Naive thymus-derived CD8-positive, alpha-beta T cell (primary cell): ENCODE measurements around the gene DIP2C. TPM values are rescaled to one million over a fixed set of nuclear protein-coding genes. Genes with fewer than 3 reads are reported as not detected.
"Not testable (repeated sequence)": the region's sequence is repeated elsewhere in the genome, so short reads cannot be mapped to it uniquely, and the experiment has no call there.

Experiments
- ATAC-seq, 2 donors: fragments of 150-1000 bp; cut with Tn5 transposase in 1 of 2; sonication (Bioruptor Pico), chemical (Tn5 transposase) in 1 of 2; 1 replicate in 1 of 2; 2 replicates in 1 of 2; pipeline ENCODE4 v1.10.0; 2021; ENCODE audit warnings: mild to moderate bottlenecking in 2 of 2, moderate library complexity in 2 of 2
- POLR2A ChIA-PET: fragments of 350-600 bp; sonication (Branson Sonifier 250); formaldehyde crosslinking; loops from one replicate; lab custom pipeline; 2021; ENCODE audit warnings: antibody characterized with exemption; lab: Charles Lee
- DNase-seq, 10 donors: peaks; one replicate each; pipeline versions ENCODE4 v3.0.0 to v3.0.0-alpha.2; 2020 to 2022
- H3K27ac Mint-ChIP-seq, 10 donors: one replicate each; pipeline ENCODE4 v1.8.0; 2020 to 2022; ENCODE audit warnings: mild to moderate bottlenecking in 10 of 10, mixed read lengths in 10 of 10, moderate library complexity in 4 of 10, inconsistent platforms in 1 of 10
- H3K27me3 Mint-ChIP-seq, 5 donors: one replicate each; pipeline ENCODE4 v1.8.0; 2021 to 2022; ENCODE audit warnings: mixed read lengths in 5 of 5
- H3K36me3 Mint-ChIP-seq, 3 donors: one replicate each; pipeline ENCODE4 v1.8.0; 2020 to 2022; ENCODE audit warnings: mixed read lengths in 3 of 3, mild to moderate bottlenecking in 2 of 3, inconsistent platforms in 1 of 3
- H3K4me1 Mint-ChIP-seq, 4 donors: one replicate each; pipeline ENCODE4 v1.8.0; 2021 to 2022; ENCODE audit warnings: mixed read lengths in 4 of 4
- H3K4me3 Mint-ChIP-seq, 10 donors: one replicate each; pipeline ENCODE4 v1.8.0; 2020 to 2022; ENCODE audit warnings: mild to moderate bottlenecking in 10 of 10, mixed read lengths in 10 of 10, moderate library complexity in 6 of 10, inconsistent platforms in 1 of 10
- H3K9me3 Mint-ChIP-seq, 9 donors: one replicate each; pipeline ENCODE4 v1.8.0; 2020 to 2022; ENCODE audit warnings: mixed read lengths in 9 of 9, mild to moderate bottlenecking in 3 of 9, inconsistent platforms in 1 of 9, moderate library complexity in 1 of 9
- polyA plus RNA-seq, 3 donors: library from polyadenylated mRNA; unstranded; fragments of 300-500 nt; fragmentation: Illumina TruSeq; gene quantifications; one replicate each; pipeline ENCODE4 v1.2.3, GENCODE V29; 2021
- total RNA-seq, 8 experiments: library from RNA in 2 of 8; stranded (reverse) in 2 of 8; gene quantifications; one replicate each; pipeline ENCODE4 v1.2.3 and lab custom pipeline; 2021 to 2026

The DIP2C gene
- total and polyA plus RNA-seq, 5 experiments from 2014 or later = 0.32 to 3.9 (median 1.2) TPM

GRCh38 chr10:425365-425764 is 264.1 kb downstream of the DIP2C start:
- H3K9me3 Mint-ChIP-seq, H3K27me3 Mint-ChIP-seq, H3K4me3 Mint-ChIP-seq, DNase-seq, ATAC-seq, POLR2A ChIA-PET, H3K36me3 Mint-ChIP-seq, H3K27ac Mint-ChIP-seq: not testable (repeated sequence)
- peaks cover 8 to 16% (median 10%) of the 10 kb centered on the region in 4 donors for H3K4me1 Mint-ChIP-seq

GRCh38 chr10:424724-425123 is 264.7 kb downstream of the DIP2C start:
- H3K36me3 Mint-ChIP-seq, ATAC-seq, H3K9me3 Mint-ChIP-seq, H3K27me3 Mint-ChIP-seq, H3K27ac Mint-ChIP-seq, POLR2A ChIA-PET, H3K4me3 Mint-ChIP-seq, DNase-seq: not testable (repeated sequence)
- peaks cover 8 to 16% (median 10%) of the 10 kb centered on the region in 4 donors for H3K4me1 Mint-ChIP-seq

- no peak for ATAC-seq
Observed at GRCh38 chr10:423178-423577, 266.3 kb downstream of the DIP2C start.

GRCh38 chr10:422675-423074 is 266.8 kb downstream of the DIP2C start:
- H3K27ac Mint-ChIP-seq = no peak overlapping the region
- peaks cover 0 to 10% (median 0%) of the 10 kb centered on the region in 3 donors for H3K36me3 Mint-ChIP-seq
- peaks cover 3 to 16% (median 9%) of the 10 kb centered on the region in 4 donors for H3K4me1 Mint-ChIP-seq
- no peaks in the 10 kb centered on the region for H3K9me3 Mint-ChIP-seq
- DNase-seq = no peak
- POLR2A ChIA-PET = no interaction called here
- ATAC-seq = no peak
- peaks cover 0 to 2% (median 0%) of the 10 kb centered on the region in 5 donors for H3K27me3 Mint-ChIP-seq
- H3K4me3 Mint-ChIP-seq = no peak overlapping the region

More at GRCh38 chr10:423178-423577, 266.3 kb downstream of the DIP2C start:
- Mint-ChIP-seq H3K4me1 (peaks cover 3 to 16% (median 9%) of the 10 kb centered on the region in 4 donors), H3K27me3 (peaks cover 0 to 2% (median 0%) of the 10 kb centered on the region in 5 donors), H3K27ac (no peak overlapping the region), H3K36me3 (peaks cover 0 to 10% (median 0%) of the 10 kb centered on the region in 3 donors), H3K4me3 (no peak overlapping the region), H3K9me3 (no peaks in the 10 kb centered on the region)
- DNase-seq = no peak
- POLR2A ChIA-PET = interaction anchor here (0.6 kb wide), 1 partner anchor 47 kb away, joined by 3 read pairs; no protein-coding TSS in a partner anchor

- peaks cover 0 to 10% (median 0%) of the 10 kb centered on the region in 3 donors for H3K36me3 Mint-ChIP-seq
- H3K27me3 Mint-ChIP-seq = peaks cover 0 to 2% (median 0%) of the 10 kb centered on the region in 5 donors
- no peak overlapping the region for H3K4me3 Mint-ChIP-seq
- H3K27ac Mint-ChIP-seq = peak overlapping the region in 1 of 10 donors; percentile 65
- H3K9me3 Mint-ChIP-seq = no peaks in the 10 kb centered on the region
- POLR2A ChIA-PET = no interaction called here
- no peak for ATAC-seq
- H3K4me1 Mint-ChIP-seq = peaks cover 3 to 14% (median 8%) of the 10 kb centered on the region in 4 donors
- DNase-seq = no peak
Observed at GRCh38 chr10:422241-422640, 267.2 kb downstream of the DIP2C start.

DNA sequence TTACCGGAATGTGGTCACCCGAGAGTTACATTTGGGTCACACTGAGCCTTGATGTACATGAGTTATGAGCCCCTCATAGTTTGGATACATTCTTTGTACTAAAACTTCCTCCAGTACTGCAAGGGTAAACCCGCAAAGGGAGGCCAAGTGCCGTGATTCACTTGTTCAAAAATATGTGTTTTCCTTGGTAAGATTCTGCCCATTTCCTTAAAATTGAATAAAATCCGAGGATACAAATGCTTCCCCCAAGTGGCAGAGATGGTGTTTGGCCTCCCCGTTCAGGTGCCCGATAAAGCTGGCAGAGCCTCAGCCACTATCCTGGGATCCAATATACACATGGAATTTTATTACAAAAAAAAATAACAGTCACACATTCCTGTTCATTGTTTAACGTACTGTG is 268.3 kb downstream of the DIP2C start:
- H3K36me3 Mint-ChIP-seq = peaks cover 0 to 14% (median 3%) of the 10 kb centered on the region in 3 donors
- H3K9me3 Mint-ChIP-seq = no peaks in the 10 kb centered on the region
- no peak for DNase-seq
- POLR2A ChIA-PET = no interaction called here
- H3K27me3 Mint-ChIP-seq = peaks cover 0 to 2% (median 0%) of the 10 kb centered on the region in 5 donors
- H3K27ac Mint-ChIP-seq = no peak overlapping the region
- no peak overlapping the region for H3K4me3 Mint-ChIP-seq
- H3K4me1 Mint-ChIP-seq = peaks cover 2 to 3% (median 2%) of the 10 kb centered on the region in 4 donors
- no peak for ATAC-seq

DNA sequence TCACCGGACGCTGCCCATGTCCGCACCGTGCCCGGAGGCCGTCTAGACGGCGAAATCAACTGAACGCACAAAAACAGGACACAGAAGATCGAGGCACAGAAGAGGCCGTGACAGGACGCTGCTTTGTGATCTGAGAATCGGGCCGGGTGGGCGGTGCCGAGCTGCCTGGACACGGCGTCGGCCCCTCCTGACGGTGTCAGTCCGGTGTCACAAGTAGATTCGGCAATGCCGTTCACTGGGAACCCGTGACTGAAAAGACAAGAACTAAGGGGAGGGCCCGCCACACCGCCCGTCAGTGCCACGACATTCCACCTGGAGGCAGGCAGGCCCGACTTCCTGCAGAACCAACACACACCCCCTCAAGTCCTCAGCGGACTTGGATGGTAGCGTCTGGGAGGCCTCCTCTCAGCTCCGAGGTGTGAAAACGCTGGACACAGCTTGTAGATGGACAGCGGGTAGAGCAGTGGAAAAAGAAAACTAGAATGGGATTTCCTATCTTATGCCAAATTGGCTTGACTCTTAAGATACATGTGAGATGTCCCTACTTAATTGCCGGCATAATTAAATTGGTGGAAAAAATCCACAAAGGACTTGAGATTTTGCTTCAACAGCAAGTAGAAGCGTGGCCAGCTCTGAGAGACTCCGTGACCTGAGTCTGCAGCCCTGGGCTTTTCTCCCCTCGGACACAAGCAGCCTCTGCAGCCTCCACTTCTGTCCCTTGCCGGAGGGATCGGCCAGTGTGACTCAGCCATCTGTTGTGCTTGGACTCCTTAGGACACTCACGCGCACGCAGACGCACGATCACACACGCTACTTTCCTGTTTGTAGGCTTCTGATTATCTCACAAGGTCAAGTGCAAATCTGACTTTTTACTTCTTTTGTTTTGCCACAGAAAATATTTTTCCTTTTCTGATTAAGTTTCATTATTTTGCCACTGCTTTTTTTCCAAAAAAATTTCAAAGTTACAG is 269.0 kb downstream of the DIP2C start:
- Mint-ChIP-seq H3K9me3 (no peaks in the 10 kb centered on the region), H3K36me3 (peaks cover 0 to 14% (median 3%) of the 10 kb centered on the region in 3 donors), H3K4me3 (no peak overlapping the region), H3K27me3 (peaks cover 0 to 2% (median 0%) of the 10 kb centered on the region in 5 donors), H3K27ac (no peak overlapping the region), H3K4me1 (peaks cover 0 to 3% (median 0%) of the 10 kb centered on the region in 4 donors)
- DNase-seq = no peak
- ATAC-seq = no peak
- POLR2A ChIA-PET = no interaction called here

- no peaks in the 10 kb centered on the region for H3K9me3 Mint-ChIP-seq
Observed at GRCh38 chr10:418894-419293, 270.6 kb downstream of the DIP2C start.

GRCh38 chr10:418226-418625 is 271.2 kb downstream of the DIP2C start:
- ATAC-seq (no peak), DNase-seq (no peak)
- Mint-ChIP-seq H3K4me1 (peaks cover 0 to 3% (median 0%) of the 10 kb centered on the region in 4 donors), H3K9me3 (no peaks in the 10 kb centered on the region), H3K36me3 (peaks cover 0 to 21% (median 5%) of the 10 kb centered on the region in 3 donors), H3K4me3 (no peak overlapping the region), H3K27me3 (peaks cover 0 to 2% (median 0%) of the 10 kb centered on the region in 5 donors), H3K27ac (no peak overlapping the region)
- POLR2A ChIA-PET = no interaction called here

More at GRCh38 chr10:418894-419293, 270.6 kb downstream of the DIP2C start:
- Mint-ChIP-seq H3K4me3 (no peak overlapping the region), H3K4me1 (peaks cover 0 to 3% (median 0%) of the 10 kb centered on the region in 4 donors), H3K27me3 (peaks cover 0 to 2% (median 0%) of the 10 kb centered on the region in 5 donors), H3K36me3 (peaks cover 0 to 15% (median 3%) of the 10 kb centered on the region in 3 donors), H3K27ac (peak overlapping the region in 1 of 10 donors; percentile 44)
- ATAC-seq = no peak
- POLR2A ChIA-PET = no interaction called here
- DNase-seq = no peak

- no peaks in the 10 kb centered on the region for H3K4me1 Mint-ChIP-seq
- peaks cover 0 to 24% (median 8%) of the 10 kb centered on the region in 3 donors for H3K36me3 Mint-ChIP-seq
- POLR2A ChIA-PET = no interaction called here
- no peak for ATAC-seq
- DNase-seq = no peak
- no peak overlapping the region for H3K4me3 Mint-ChIP-seq
- H3K27me3 Mint-ChIP-seq = peaks cover 0 to 2% (median 0%) of the 10 kb centered on the region in 5 donors
- H3K27ac Mint-ChIP-seq = no peak overlapping the region
- no peaks in the 10 kb centered on the region for H3K9me3 Mint-ChIP-seq
Observed at GRCh38 chr10:416091-416515, 273.4 kb downstream of the DIP2C start.

DNA sequence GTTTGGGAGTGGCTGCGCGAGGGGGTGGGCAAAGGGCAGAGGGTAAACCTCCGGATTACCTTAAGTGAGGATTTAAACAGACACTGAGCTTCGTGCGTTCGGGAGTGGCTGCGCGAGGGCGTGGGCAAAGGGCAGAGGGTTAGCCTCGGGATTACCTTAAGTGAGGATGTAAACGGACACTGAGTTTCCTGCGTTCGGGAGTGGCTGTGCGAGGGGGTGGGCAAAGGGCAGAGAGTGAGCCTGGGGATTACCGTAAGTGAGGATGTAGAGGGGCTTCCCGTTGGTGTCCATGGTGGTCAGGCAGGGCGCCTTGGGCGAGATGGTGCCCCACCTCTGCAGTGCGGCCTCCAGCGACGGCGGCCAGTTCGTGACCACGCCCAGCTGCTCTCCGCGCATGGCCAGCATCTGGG is 275.8 kb downstream of the DIP2C start:
- H3K36me3 Mint-ChIP-seq = peaks cover 0 to 26% (median 8%) of the 10 kb centered on the region in 3 donors
- POLR2A ChIA-PET = no interaction called here

GRCh38 chr10:412109-412508 is 277.4 kb downstream of the DIP2C start:
- DNase-seq (no peak), ATAC-seq (no peak)
- H3K27ac Mint-ChIP-seq = no peak overlapping the region
- H3K9me3 Mint-ChIP-seq = no peaks in the 10 kb centered on the region
- POLR2A ChIA-PET = interaction anchor here (1.2 kb wide), 1 partner anchor 39 kb away, joined by 4 read pairs; no protein-coding TSS in a partner anchor
- peaks cover 8 to 36% (median 16%) of the 10 kb centered on the region in 3 donors for H3K36me3 Mint-ChIP-seq
- peaks cover 0 to 3% (median 0%) of the 10 kb centered on the region in 5 donors for H3K27me3 Mint-ChIP-seq
- no peak overlapping the region for H3K4me3 Mint-ChIP-seq
- peaks cover 0 to 3% (median 0%) of the 10 kb centered on the region in 4 donors for H3K4me1 Mint-ChIP-seq

More for the DNA sequence above, 275.8 kb downstream of the DIP2C start:
- H3K9me3 Mint-ChIP-seq = no peaks in the 10 kb centered on the region
- peak overlapping the region in 1 of 10 donors; percentile 76 for H3K27ac Mint-ChIP-seq
- H3K27me3 Mint-ChIP-seq = peaks cover 0 to 3% (median 0%) of the 10 kb centered on the region in 5 donors
- DNase-seq (no peak), ATAC-seq (no peak)
- H3K4me3 Mint-ChIP-seq = no peak overlapping the region
- H3K4me1 Mint-ChIP-seq = peaks cover 0 to 3% (median 0%) of the 10 kb centered on the region in 4 donors
